Measurements from ENCODE around the gene KCND3.

KCND3 gene

DNA sequence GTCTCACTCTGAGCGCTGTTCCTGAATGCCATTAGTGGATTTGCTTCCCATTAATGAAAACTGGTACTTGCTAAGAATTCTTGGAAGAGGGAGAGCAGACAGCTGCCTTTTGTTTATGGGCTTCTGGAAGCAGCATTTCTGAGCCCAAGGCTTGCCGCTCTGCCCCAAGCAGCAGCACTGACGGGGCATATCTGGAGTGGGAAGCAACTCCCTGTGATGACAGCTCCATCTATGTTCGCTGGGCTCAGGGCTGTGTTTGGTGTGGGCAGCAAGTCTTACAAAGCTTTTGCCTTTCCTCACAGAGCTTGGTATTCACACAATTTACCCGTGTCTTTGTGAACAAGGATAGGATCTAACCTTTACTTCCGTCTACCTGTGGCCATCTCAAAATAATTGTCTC, 161.5 kb downstream of the KCND3 start:
- TF ChIP-seq FOXP2 (optimal IDR thresholded peaks at IDR 0.05; ENCODE audit: borderline replicate concordance, extremely low read depth, extremely low read length, insufficient read depth) (no peak), POLR2AphosphoS5 (IDR thresholded peaks at IDR 0.05; ENCODE audit: low read depth, low read length) (no peak), TAF1 (IDR thresholded peaks at IDR 0.05; ENCODE audit: borderline replicate concordance, insufficient read depth, low read length) (no peak), SIN3A (IDR thresholded peaks at IDR 0.05; ENCODE audit: borderline replicate concordance, insufficient read depth, low read length) (no peak)
- TF ChIP-seq, protein P1, sequence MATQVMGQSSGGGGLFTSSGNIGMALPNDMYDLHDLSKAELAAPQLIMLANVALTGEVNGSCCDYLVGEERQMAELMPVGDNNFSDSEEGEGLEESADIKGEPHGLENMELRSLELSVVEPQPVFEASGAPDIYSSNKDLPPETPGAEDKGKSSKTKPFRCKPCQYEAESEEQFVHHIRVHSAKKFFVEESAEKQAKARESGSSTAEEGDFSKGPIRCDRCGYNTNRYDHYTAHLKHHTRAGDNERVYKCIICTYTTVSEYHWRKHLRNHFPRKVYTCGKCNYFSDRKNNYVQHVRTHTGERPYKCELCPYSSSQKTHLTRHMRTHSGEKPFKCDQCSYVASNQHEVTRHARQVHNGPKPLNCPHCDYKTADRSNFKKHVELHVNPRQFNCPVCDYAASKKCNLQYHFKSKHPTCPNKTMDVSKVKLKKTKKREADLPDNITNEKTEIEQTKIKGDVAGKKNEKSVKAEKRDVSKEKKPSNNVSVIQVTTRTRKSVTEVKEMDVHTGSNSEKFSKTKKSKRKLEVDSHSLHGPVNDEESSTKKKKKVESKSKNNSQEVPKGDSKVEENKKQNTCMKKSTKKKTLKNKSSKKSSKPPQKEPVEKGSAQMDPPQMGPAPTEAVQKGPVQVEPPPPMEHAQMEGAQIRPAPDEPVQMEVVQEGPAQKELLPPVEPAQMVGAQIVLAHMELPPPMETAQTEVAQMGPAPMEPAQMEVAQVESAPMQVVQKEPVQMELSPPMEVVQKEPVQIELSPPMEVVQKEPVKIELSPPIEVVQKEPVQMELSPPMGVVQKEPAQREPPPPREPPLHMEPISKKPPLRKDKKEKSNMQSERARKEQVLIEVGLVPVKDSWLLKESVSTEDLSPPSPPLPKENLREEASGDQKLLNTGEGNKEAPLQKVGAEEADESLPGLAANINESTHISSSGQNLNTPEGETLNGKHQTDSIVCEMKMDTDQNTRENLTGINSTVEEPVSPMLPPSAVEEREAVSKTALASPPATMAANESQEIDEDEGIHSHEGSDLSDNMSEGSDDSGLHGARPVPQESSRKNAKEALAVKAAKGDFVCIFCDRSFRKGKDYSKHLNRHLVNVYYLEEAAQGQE (IDR thresholded peaks at IDR 0.05; ENCODE audit: insufficient read depth in 1 of 2, low read depth in 2 of 2, low read length in 2 of 2), result no peak

DNA sequence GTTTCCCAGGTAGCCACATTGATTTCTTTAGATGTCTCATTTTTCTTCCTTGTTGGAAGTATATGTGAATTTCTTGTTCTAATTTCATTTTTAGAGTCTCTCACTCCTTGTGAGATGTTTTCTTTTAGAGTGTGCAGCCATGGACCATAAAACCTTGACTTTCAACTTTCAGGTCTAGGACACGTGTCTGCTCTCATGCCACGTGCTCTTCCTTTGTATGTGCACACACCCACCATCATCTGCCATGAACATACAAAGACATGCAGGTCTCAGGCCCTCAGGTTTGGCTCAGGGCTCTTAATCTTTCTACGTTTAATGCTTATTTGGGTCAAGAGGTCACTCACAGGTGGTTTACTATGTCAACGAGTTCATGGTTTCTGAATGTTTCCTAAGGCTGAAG, 163.2 kb downstream of the KCND3 start:
- TF ChIP-seq FOXP2 (optimal IDR thresholded peaks at IDR 0.05; ENCODE audit: borderline replicate concordance, extremely low read depth, extremely low read length, insufficient read depth), result no peak
- TF ChIP-seq TAF1 (IDR thresholded peaks at IDR 0.05; ENCODE audit: borderline replicate concordance, insufficient read depth, low read length), result no peak
- TF ChIP-seq, protein P1 (IDR thresholded peaks at IDR 0.05; ENCODE audit: insufficient read depth in 1 of 2, low read depth in 2 of 2, low read length in 2 of 2), result no peak
- no peak for TF ChIP-seq POLR2AphosphoS5 (IDR thresholded peaks at IDR 0.05; ENCODE audit: low read depth, low read length)
- no peak for TF ChIP-seq SIN3A (IDR thresholded peaks at IDR 0.05; ENCODE audit: borderline replicate concordance, insufficient read depth, low read length)

DNA sequence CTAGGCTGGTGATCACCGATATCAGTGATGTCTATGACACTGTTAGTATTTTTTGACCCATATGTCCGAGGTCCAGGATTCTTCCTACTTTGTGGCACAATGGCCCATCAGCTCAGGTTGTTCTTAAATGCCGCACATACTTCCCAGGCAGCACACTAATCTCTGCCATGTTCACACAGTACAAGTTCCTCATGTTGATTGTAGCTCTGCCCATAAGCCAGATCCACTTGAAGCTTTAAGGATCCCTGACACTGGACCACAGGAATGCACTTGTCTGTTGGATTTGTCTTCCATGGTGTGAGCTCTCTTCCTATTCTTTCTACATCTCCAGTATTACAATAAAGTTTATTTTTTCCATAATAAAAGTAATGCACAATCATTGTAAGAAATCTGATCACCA, 164.3 kb downstream of the KCND3 start:
- no peak for TF ChIP-seq FOXP2 (optimal IDR thresholded peaks at IDR 0.05; ENCODE audit: borderline replicate concordance, extremely low read depth, extremely low read length, insufficient read depth)
- TF ChIP-seq TAF1 (IDR thresholded peaks at IDR 0.05; ENCODE audit: borderline replicate concordance, insufficient read depth, low read length), result no peak
- no peak for TF ChIP-seq SIN3A (IDR thresholded peaks at IDR 0.05; ENCODE audit: borderline replicate concordance, insufficient read depth, low read length)
- no peak for TF ChIP-seq POLR2AphosphoS5 (IDR thresholded peaks at IDR 0.05; ENCODE audit: low read depth, low read length)
- TF ChIP-seq, protein P1 (IDR thresholded peaks at IDR 0.05; ENCODE audit: insufficient read depth in 1 of 2, low read depth in 2 of 2, low read length in 2 of 2), result no peak

DNA sequence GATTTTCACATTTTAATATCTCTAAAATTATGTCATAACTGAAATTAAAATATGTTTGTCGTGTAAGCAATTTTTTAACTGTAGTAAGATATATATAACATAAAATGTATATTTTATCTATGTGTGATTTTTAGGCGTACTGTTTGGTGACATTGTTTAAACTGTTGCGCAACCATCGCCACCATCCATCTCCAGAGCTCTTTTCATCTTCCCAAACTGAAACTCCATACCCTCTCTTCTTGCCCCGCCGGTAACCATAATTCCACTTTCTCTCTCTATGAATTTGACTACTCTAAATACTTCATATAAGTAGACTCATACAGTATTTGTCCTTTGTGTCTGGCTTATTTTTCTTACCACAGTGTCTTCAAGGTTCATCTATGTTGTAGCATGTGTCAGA, 167.3 kb downstream of the KCND3 start:
- TF ChIP-seq, protein P1 (IDR thresholded peaks at IDR 0.05; ENCODE audit: insufficient read depth in 1 of 2, low read depth in 2 of 2, low read length in 2 of 2), result no peak
- TF ChIP-seq POLR2AphosphoS5 (IDR thresholded peaks at IDR 0.05; ENCODE audit: low read depth, low read length) (no peak), SIN3A (IDR thresholded peaks at IDR 0.05; ENCODE audit: borderline replicate concordance, insufficient read depth, low read length) (no peak), FOXP2 (optimal IDR thresholded peaks at IDR 0.05; ENCODE audit: borderline replicate concordance, extremely low read depth, extremely low read length, insufficient read depth) (no peak), TAF1 (IDR thresholded peaks at IDR 0.05; ENCODE audit: borderline replicate concordance, insufficient read depth, low read length) (no peak)

Data from PFSK-1 (cell line).